PFSK-1 (cell line): ENCODE measurements around the gene ACSL5.

Experiments used
- FOXP2 ChIP-seq: optimal IDR thresholded peaks from 2 replicates; pipeline ENCODE3; 2011; ENCODE audit warnings: borderline replicate concordance, control low read depth, inconsistent platforms; ENCODE audit not compliant: insufficient read depth; ENCODE audit errors: extremely low read length, extremely low read depth
- POLR2AphosphoS5 ChIP-seq: IDR thresholded peaks from 2 replicates; pipeline ENCODE4 v1.6.1; 2012; ENCODE audit warnings: low read depth, mild to moderate bottlenecking, control low read depth, low read length, moderate library complexity
- REST ChIP-seq, 2 experiments: IDR thresholded peaks; 2 replicates each; pipeline versions ENCODE4 v1.6.1 to v1.8.0; 2011 to 2012; ENCODE audit warnings: low read depth in 2 of 2, low read length in 2 of 2, control low read depth in 1 of 2, inconsistent platforms in 1 of 2, mild to moderate bottlenecking in 1 of 2, moderate library complexity in 1 of 2; ENCODE audit not compliant: insufficient read depth in 1 of 2
- SIN3A ChIP-seq: IDR thresholded peaks from 2 replicates; pipeline ENCODE4 v1.6.1; 2012; ENCODE audit warnings: mild to moderate bottlenecking, low read length, moderate library complexity, borderline replicate concordance; ENCODE audit not compliant: insufficient read depth
- TAF1 ChIP-seq: IDR thresholded peaks from 2 replicates; pipeline ENCODE4 v1.6.1; 2012; ENCODE audit warnings: low read length, control low read depth, borderline replicate concordance; ENCODE audit not compliant: insufficient read depth

The ACSL5 gene

GRCh38 chr10:112421731-112422130, 47.8 kb downstream of the ACSL5 start:
- TF ChIP-seq SIN3A = no peak
- TF ChIP-seq REST (IDR thresholded peaks at IDR 0.05; ENCODE audit: insufficient read depth in 1 of 2, low read depth in 2 of 2, low read length in 2 of 2) = no peak
- TF ChIP-seq TAF1 = no peak
- no peak for TF ChIP-seq POLR2AphosphoS5

GRCh38 chr10:112424651-112425050, 50.7 kb downstream of the ACSL5 start:
- TF ChIP-seq TAF1 = no peak
- no peak for TF ChIP-seq FOXP2
- TF ChIP-seq POLR2AphosphoS5 = no peak
- TF ChIP-seq SIN3A = no peak
- TF ChIP-seq REST (IDR thresholded peaks at IDR 0.05; ENCODE audit: insufficient read depth in 1 of 2, low read depth in 2 of 2, low read length in 2 of 2) = no peak

GRCh38 chr10:112426111-112426510, 52.2 kb downstream of the ACSL5 start:
- TF ChIP-seq TAF1 (no peak), REST (IDR thresholded peaks at IDR 0.05; ENCODE audit: insufficient read depth in 1 of 2, low read depth in 2 of 2, low read length in 2 of 2) (no peak), POLR2AphosphoS5 (no peak), SIN3A (no peak), FOXP2 (no peak)

- TF ChIP-seq TAF1 (no peak), SIN3A (no peak), POLR2AphosphoS5 (no peak), REST (IDR thresholded peaks at IDR 0.05; ENCODE audit: insufficient read depth in 1 of 2, low read depth in 2 of 2, low read length in 2 of 2) (no peak), FOXP2 (no peak)
Measured at GRCh38 chr10:112429147-112429546, 55.2 kb downstream of the ACSL5 start.

GRCh38 chr10:112429654-112430230, 55.8 kb downstream of the ACSL5 start:
- TF ChIP-seq SIN3A = no peak
- TF ChIP-seq REST (IDR thresholded peaks at IDR 0.05; ENCODE audit: insufficient read depth in 1 of 2, low read depth in 2 of 2, low read length in 2 of 2) = no peak
- no peak for TF ChIP-seq POLR2AphosphoS5
- no peak for TF ChIP-seq FOXP2
- TF ChIP-seq TAF1 = no peak
